Neutrophil (primary cell): Measurements from ENCODE around the gene DUS4L.

ENCODE experiments used
- H3K27ac ChIP-seq: fragments of 200-600 bp; sonication (generic); 2 replicates; pipeline ENCODE4 v1.5.1; 2016; ENCODE audit warnings: mild to moderate bottlenecking, moderate library complexity
- H3K27me3 ChIP-seq: fragments of 200-600 bp; sonication (generic); 2 replicates; pipeline ENCODE4 v1.6.0; 2016; ENCODE audit warnings: mild to moderate bottlenecking
- H3K36me3 ChIP-seq: fragments of 200-600 bp; sonication (generic); 2 replicates; pipeline ENCODE4 v1.5.1; 2017
- H3K4me1 ChIP-seq, 2 experiments: fragments of 200-600 bp in 1 of 2; sonication (generic) in 1 of 2; 1 replicate in 1 of 2; 2 replicates in 1 of 2; pipeline versions ENCODE4 v1.5.1 to v1.6.1; 2013 to 2016; ENCODE audit warnings: low read depth in 1 of 2, low read length in 1 of 2, mild to moderate bottlenecking in 1 of 2, moderate library complexity in 1 of 2; ENCODE audit not compliant: control insufficient read depth in 1 of 2, insufficient read depth in 1 of 2
- H3K4me3 ChIP-seq, 2 experiments: fragments of 200-600 bp in 1 of 2; sonication (generic) in 1 of 2; 1 replicate in 1 of 2; 2 replicates in 1 of 2; pipeline ENCODE4 v1.5.1; 2013 to 2016; ENCODE audit warnings: low read depth in 1 of 2, low read length in 1 of 2, mild to moderate bottlenecking in 1 of 2, moderate library complexity in 1 of 2
- H3K9me3 ChIP-seq: fragments of 200-600 bp; sonication (generic); 2 replicates; pipeline ENCODE4 v1.5.1; 2016
- TF ChIP-seq, protein P1 (sequence below): fragments of 200-600 bp; sonication (generic); IDR thresholded peaks from 2 replicates; pipeline ENCODE4 v1.5.1; 2016; ENCODE audit warnings: antibody characterized with exemption

Gene DUS4L

DNA sequence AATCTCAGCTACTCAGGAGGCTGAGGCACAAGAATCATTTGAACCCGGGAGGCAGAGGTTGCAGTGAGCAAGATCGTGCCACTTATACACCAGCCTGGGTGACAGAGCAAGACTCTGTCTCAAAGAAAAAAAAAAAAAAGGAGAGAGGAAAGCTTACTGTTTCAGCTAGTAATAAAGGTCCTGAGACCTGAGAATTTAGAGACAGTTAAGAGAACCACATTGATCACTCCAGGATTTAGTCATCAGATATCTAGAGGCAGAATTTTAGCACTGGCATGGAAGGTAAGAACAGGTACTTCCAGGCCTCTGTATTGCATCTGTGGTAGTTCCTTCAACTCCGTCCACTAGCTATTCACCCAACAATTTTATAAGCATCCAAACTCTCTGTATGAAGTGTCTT, 7.9 kb upstream of the DUS4L start:
- H3K9me3 ChIP-seq = no peaks in the 10 kb centered on the region
- TF ChIP-seq, protein P1, sequence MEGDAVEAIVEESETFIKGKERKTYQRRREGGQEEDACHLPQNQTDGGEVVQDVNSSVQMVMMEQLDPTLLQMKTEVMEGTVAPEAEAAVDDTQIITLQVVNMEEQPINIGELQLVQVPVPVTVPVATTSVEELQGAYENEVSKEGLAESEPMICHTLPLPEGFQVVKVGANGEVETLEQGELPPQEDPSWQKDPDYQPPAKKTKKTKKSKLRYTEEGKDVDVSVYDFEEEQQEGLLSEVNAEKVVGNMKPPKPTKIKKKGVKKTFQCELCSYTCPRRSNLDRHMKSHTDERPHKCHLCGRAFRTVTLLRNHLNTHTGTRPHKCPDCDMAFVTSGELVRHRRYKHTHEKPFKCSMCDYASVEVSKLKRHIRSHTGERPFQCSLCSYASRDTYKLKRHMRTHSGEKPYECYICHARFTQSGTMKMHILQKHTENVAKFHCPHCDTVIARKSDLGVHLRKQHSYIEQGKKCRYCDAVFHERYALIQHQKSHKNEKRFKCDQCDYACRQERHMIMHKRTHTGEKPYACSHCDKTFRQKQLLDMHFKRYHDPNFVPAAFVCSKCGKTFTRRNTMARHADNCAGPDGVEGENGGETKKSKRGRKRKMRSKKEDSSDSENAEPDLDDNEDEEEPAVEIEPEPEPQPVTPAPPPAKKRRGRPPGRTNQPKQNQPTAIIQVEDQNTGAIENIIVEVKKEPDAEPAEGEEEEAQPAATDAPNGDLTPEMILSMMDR = no peak
- no peaks in the 10 kb centered on the region for H3K4me1 ChIP-seq
- no peak overlapping the region for H3K27ac ChIP-seq
- H3K4me3 ChIP-seq = no peak overlapping the region
- peaks cover 39% of the 10 kb centered on the region for H3K36me3 ChIP-seq
- H3K27me3 ChIP-seq = no peaks in the 10 kb centered on the region

DNA sequence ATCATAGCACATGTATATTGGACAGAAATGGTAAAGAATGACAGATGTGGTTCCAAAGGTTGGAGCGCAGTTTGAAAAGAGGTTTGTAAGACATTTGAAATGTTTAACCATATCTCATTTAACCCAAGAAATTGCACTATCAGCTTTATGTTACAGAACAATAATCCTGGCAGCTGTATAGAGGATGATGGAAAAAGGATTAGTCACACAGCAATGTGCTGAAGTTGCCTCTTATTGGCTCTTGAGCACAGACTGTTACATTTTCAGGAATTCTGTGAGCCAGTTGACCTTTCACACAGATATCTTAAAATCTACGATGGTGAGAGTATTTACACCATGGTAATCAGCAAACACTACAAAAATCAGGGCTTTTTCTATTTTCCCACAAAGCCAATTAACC, 3.9 kb upstream of the DUS4L start:
- Histone ChIP-seq H3K9me3 (no peaks in the 10 kb centered on the region), H3K4me3 (no peak overlapping the region), H3K36me3 (peaks cover 22% of the 10 kb centered on the region), H3K27ac (no peak overlapping the region), H3K27me3 (no peaks in the 10 kb centered on the region), H3K4me1 (peaks cover 18 to 20% of the 10 kb centered on the region in 2 experiments)
- TF ChIP-seq, protein P1 = no peak

DNA sequence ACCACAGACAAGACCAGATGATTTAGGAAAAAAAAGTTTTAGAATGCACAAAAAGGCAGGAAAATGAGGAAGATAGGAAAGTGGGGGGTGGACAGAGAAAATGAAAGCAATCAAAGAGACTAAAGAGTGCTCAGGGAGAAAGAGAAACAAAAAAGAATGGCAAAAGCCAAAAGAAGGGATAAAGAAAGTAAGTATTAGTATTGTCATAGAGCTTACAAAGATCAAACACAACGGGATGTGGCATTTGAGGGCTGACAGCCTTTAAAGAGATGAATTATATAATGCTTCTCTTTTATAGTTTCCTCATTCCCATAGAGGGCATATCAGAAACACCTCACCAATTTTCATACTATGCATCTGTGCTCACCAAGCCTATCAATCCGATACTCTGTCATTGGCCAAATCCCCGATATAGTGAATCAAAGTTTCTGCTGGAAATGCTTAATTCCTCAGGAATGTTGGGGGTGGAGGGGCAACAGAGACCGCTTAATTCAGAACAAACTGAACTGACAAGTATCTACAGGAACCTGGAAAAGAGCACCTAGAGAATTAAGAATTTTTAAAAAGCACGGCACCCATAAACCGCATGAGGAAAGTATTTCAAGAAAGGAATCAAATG, 2.8 kb upstream of the DUS4L start:
- TF ChIP-seq, protein P1 = no peak
- H3K4me1 ChIP-seq = peaks cover 18 to 20% of the 10 kb centered on the region in 2 experiments
- no peak overlapping the region for H3K4me3 ChIP-seq

DNA sequence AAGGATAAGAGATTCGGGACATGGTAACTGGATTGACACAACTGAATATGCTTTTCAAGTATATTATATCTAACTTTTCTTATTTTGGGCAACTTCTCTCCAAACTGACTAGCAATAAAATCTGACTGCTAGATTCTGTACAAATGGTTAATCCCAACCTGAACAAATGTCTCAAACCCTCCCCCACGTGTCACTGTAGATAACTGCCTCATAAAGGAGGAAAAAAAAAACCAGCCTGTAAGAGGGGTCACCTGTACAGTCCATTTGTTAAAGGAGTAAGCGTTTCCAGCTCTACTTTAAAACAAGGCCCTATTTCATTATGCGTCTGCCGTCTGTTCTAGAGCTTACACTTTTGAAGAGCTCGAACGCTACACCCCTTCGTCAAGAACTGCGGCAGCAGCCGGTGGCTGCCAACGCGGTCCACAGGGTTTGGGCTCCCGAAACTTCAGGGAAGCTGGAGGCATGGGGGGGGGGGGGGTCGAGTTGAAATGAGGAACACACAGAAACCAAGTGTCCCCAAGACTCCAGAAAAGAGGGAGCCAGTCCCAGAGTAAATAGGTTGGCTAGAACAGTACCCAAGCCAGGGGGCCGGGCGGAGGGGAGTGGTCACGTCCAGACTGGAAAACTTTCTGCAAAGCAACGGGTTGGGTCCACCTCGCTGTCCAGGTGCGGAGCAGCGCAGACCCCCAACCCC, 543 bp upstream of the DUS4L start:
- Histone ChIP-seq H3K27ac (peak overlapping the region; percentile 79), H3K4me1 (peaks cover 18 to 20% of the 10 kb centered on the region in 2 experiments), H3K27me3 (no peaks in the 10 kb centered on the region), H3K9me3 (no peaks in the 10 kb centered on the region), H3K36me3 (no peaks in the 10 kb centered on the region), H3K4me3 (peak overlapping the region; percentile 85 to 93)
- TF ChIP-seq, protein P1 = no peak

More for the DNA sequence above, 2.8 kb upstream of the DUS4L start:
- Histone ChIP-seq H3K27ac (no peak overlapping the region), H3K9me3 (no peaks in the 10 kb centered on the region), H3K27me3 (no peaks in the 10 kb centered on the region), H3K36me3 (peaks cover 12% of the 10 kb centered on the region)

GRCh38 chr7:107564553-107565298, 955 bp downstream of the DUS4L start:
- Histone ChIP-seq H3K27me3 (no peaks in the 10 kb centered on the region), H3K27ac (peak overlapping the region; percentile 79), H3K4me3 (peak overlapping the region; percentile 85 to 93), H3K9me3 (no peaks in the 10 kb centered on the region), H3K36me3 (no peaks in the 10 kb centered on the region), H3K4me1 (peaks cover 18 to 20% of the 10 kb centered on the region in 2 experiments)
- TF ChIP-seq, protein P1 = no peak
